ENCODE measurements around the gene CSNK1E.

- TF ChIP-seq TAF1 (IDR thresholded peaks at IDR 0.05; ENCODE audit: borderline replicate concordance, insufficient read depth, low read length) (no peak), POLR2AphosphoS5 (IDR thresholded peaks at IDR 0.05; ENCODE audit: low read depth, low read length) (no peak), SIN3A (IDR thresholded peaks at IDR 0.05; ENCODE audit: borderline replicate concordance, insufficient read depth, low read length) (no peak), REST (IDR thresholded peaks at IDR 0.05; ENCODE audit: insufficient read depth in 1 of 2, low read depth in 2 of 2, low read length in 2 of 2) (no peak)
These were observed 1.9 kb upstream of the CSNK1E start for GRCh38 chr22:38318792-38319773.

All from PFSK-1 (cell line).